ENCODE measurements around the gene AUTS2. TPM values are rescaled to one million over a fixed set of nuclear protein-coding genes. Genes with fewer than 3 reads are reported as not detected.
A peak's percentile ranks its signal among the peaks of the same experiment; 100 is the strongest.

The AUTS2 gene
- total and polyA plus RNA-seq, 10 of the 15 experiments (the other 5 are each of a cell fraction or from before 2014, with no cell fraction given), result 6.4 to 55.6 (median 21.6) TPM

- H3K27ac ChIP-seq (ENCODE audit: control insufficient read depth, insufficient read depth), result 0 out of 2 replicates have a peak overlapping the region, but pooled peaks have one; percentile 80
- ChIA-PET SMC1A (ENCODE audit: uncharacterized antibody, unreplicated experiment) (interaction anchor here (1.6 to 2.0 kb wide), 3 partner anchors 20 to 462 kb away, joined by 5 to 7 read pairs (median 7); no protein-coding TSS in a partner anchor), POLR2A (no interaction called here), RAD21 (ENCODE audit: unreplicated experiment) (interaction anchor here (2.2 kb wide), 1 partner anchor 23 kb away, joined by 9 read pairs; no protein-coding TSS in a partner anchor), CTCF (interaction anchor here (1.0 to 2.3 kb wide), 3 partner anchors 12 to 461 kb away, joined by 3 to 7 read pairs (median 4); no protein-coding TSS in a partner anchor)
- no peaks in the 10 kb centered on the region for H4K20me1 ChIP-seq (ENCODE audit: control insufficient read depth, insufficient read depth)
- in situ Hi-C loops (cut with MboI), result no loop called here
- no peaks in the 10 kb centered on the region for H3K9me3 ChIP-seq (replicated peaks; ENCODE audit: control insufficient read depth, insufficient read depth, low read length)
- no peak overlapping the region for H3K9ac ChIP-seq (ENCODE audit: control insufficient read depth, insufficient read depth, low read length)
- WGBS (ENCODE audit: insufficient coverage, insufficient replicate concordance, low lambda C conversion rate, missing lambda C conversion rate), result 63% methylated on average over 1 of the region's 1 CpG
- no TSS peak for BruUV-seq (replicated peaks)
- ATAC-seq (no peak), FAIRE-seq (no peak), DNase-seq (ENCODE audit: low read depth, low spot score) (no peak)
- intact Hi-C loops (cut with micrococcal nuclease; ENCODE audit: unreplicated experiment), result no loop called here
- no peak overlapping the region for H3K4me2 ChIP-seq (ENCODE audit: control insufficient read depth, insufficient read depth)
- H2AFZ ChIP-seq (ENCODE audit: control insufficient read depth, low read depth, low read length), result no peak overlapping the region
- no peaks in the 10 kb centered on the region for H3K36me3 ChIP-seq (ENCODE audit: control insufficient read depth in 2 of 2, insufficient read depth in 2 of 2, low read length in 1 of 2)
- peaks cover 7% of the 10 kb centered on the region for H3K4me1 ChIP-seq (ENCODE audit: control insufficient read depth, insufficient read depth, low read length)
- TF ChIP-seq PAX5 (IDR thresholded peaks at IDR 0.05; ENCODE audit: borderline replicate concordance, low read depth, low read length) (no peak), RAD51 (IDR thresholded peaks at IDR 0.05) (no peak), TARDBP (IDR thresholded peaks at IDR 0.05; ENCODE audit: borderline replicate concordance) (no peak), CEBPZ (IDR thresholded peaks at IDR 0.05; ENCODE audit: low read depth, low read length) (no peak), JUNB (IDR thresholded peaks at IDR 0.05) (no peak), NFYA (IDR thresholded peaks at IDR 0.05; ENCODE audit: borderline replicate concordance, low read depth, low read length) (no peak)
- no peaks in the 10 kb centered on the region for H3K79me2 ChIP-seq (ENCODE audit: control insufficient read depth, insufficient read depth, low read length)
- H3K27me3 ChIP-seq (replicated peaks in 1 of 2; ENCODE audit: control insufficient read depth in 2 of 2, insufficient read depth in 2 of 2, low read length in 1 of 2), result no peaks in the 10 kb centered on the region
- 0 out of 2 replicates have a peak overlapping the region, but pooled peaks have one; percentile 7 for H3K4me3 ChIP-seq
These were observed 639.0 kb downstream of the AUTS2 start for GRCh38 chr7:70237256-70237655.

All from GM12878 (cell line).